Neural progenitor cell (in vitro differentiated cells): ENCODE measurements around the gene ANKMY1. TPM values are rescaled to one million over a fixed set of nuclear protein-coding genes. Genes with fewer than 3 reads are reported as not detected.

Experiments used
- DNase-seq: peaks from one replicate; pipeline ENCODE4 v3.0.0-alpha.2; 2016; ENCODE audit warnings: low spot score
- H2AFZ ChIP-seq: fragments of 200-600 bp; sonication (generic); replicated peaks from 2 replicates; pipeline ENCODE4 v1.6.1; 2016; ENCODE audit warnings: antibody characterized with exemption
- H3F3A ChIP-seq: fragments of 200-600 bp; sonication (generic); 2 replicates; pipeline ENCODE4 v1.6.1; 2016; ENCODE audit warnings: antibody characterized with exemption, low read depth
- H3K27ac ChIP-seq: fragments of 200-600 bp; sonication (generic); 2 replicates; pipeline ENCODE4 v1.5.1; 2016; ENCODE audit warnings: mild to moderate bottlenecking
- H3K27me3 ChIP-seq: fragments of 200-600 bp; sonication (generic); 2 replicates; pipeline ENCODE4 v1.6.1; 2016; ENCODE audit warnings: mild to moderate bottlenecking, moderate library complexity
- H3K36me3 ChIP-seq: fragments of 200-600 bp; sonication (generic); 2 replicates; pipeline ENCODE4 v1.5.1; 2016
- H3K4me1 ChIP-seq: fragments of 200-600 bp; sonication (generic); 2 replicates; pipeline ENCODE4 v1.6.1; 2016; ENCODE audit warnings: mixed run types
- H3K4me2 ChIP-seq: fragments of 200-600 bp; sonication (generic); 2 replicates; pipeline ENCODE4 v1.6.1; 2016
- H3K4me3 ChIP-seq: fragments of 200-600 bp; sonication (generic); 2 replicates; pipeline ENCODE4 v1.5.1; 2016
- H3K79me2 ChIP-seq: fragments of 200-600 bp; sonication (generic); 2 replicates; pipeline ENCODE4 v1.6.1; 2016; ENCODE audit warnings: low read depth
- H3K9ac ChIP-seq: fragments of 200-600 bp; sonication (generic); 2 replicates; pipeline ENCODE4 v1.6.1; 2016
- H3K9me3 ChIP-seq: fragments of 200-600 bp; sonication (generic); 2 replicates; pipeline ENCODE4 v1.5.1; 2016; ENCODE audit warnings: low read depth
- H4K20me1 ChIP-seq: fragments of 200-600 bp; sonication (generic); 2 replicates; pipeline ENCODE4 v1.6.1; 2016; ENCODE audit warnings: low read depth
- H3K27ac Mint-ChIP-seq: 3 replicates; pipeline ENCODE4 v1.8.0; 2021; ENCODE audit warnings: mixed read lengths
- H3K27me3 Mint-ChIP-seq: 2 replicates; pipeline ENCODE4 v1.8.0; 2022; ENCODE audit warnings: low read depth, mild to moderate bottlenecking, inconsistent platforms, moderate library complexity, mixed read lengths; ENCODE audit not compliant: insufficient read depth
- H3K36me3 Mint-ChIP-seq: 3 replicates; pipeline ENCODE4 v1.8.0; 2021; ENCODE audit warnings: mixed read lengths
- H3K4me1 Mint-ChIP-seq: 3 replicates; pipeline ENCODE4 v1.8.0; 2021; ENCODE audit warnings: mixed read lengths
- H3K4me3 Mint-ChIP-seq: 3 replicates; pipeline ENCODE4 v1.8.0; 2021; ENCODE audit warnings: mild to moderate bottlenecking, moderate library complexity, mixed read lengths
- H3K9me3 Mint-ChIP-seq: 3 replicates; pipeline ENCODE4 v1.8.0; 2020; ENCODE audit warnings: mixed read lengths
- CTCF ChIP-seq: fragments of 200-600 bp; sonication (generic); IDR thresholded peaks from 2 replicates; pipeline ENCODE4 v1.5.1; 2017; ENCODE audit warnings: antibody characterized with exemption, mild to moderate bottlenecking
- EZH2 ChIP-seq: fragments of 200-600 bp; sonication (generic); IDR thresholded peaks from 2 replicates; pipeline ENCODE4 v1.6.1; 2017; ENCODE audit warnings: antibody characterized with exemption, mild to moderate bottlenecking, moderate library complexity
- EZH2phosphoT487 ChIP-seq: fragments of 200-600 bp; sonication (generic); IDR thresholded peaks from 2 replicates; pipeline ENCODE4 v1.6.1; 2017; ENCODE audit warnings: antibody characterized with exemption
- total RNA-seq: library from RNA; depleted of rRNA; stranded (reverse); fragments of >200 nt; gene quantifications from 2 replicates; pipeline ENCODE4 v1.2.3, GENCODE V29; 2015; ENCODE audit warnings: low replicate concordance

ANKMY1 gene
- total RNA-seq, 1 donor from 2014 or later, result 4.2 TPM

GRCh38 chr2:240450532-240451107 lies 107.2 kb downstream of the ANKMY1 start:
- Mint-ChIP-seq H3K9me3 (no peaks in the 10 kb centered on the region), H3K27ac (no peak overlapping the region), H3K4me3 (peak overlapping the region; percentile 69), H3K27me3 (peaks cover 7% of the 10 kb centered on the region), H3K4me1 (peaks cover 40% of the 10 kb centered on the region), H3K36me3 (peaks cover 2% of the 10 kb centered on the region)
- Histone ChIP-seq H3K36me3 (no peaks in the 10 kb centered on the region), H3K27ac (no peak overlapping the region), H3F3A (peaks cover 28% of the 10 kb centered on the region), H3K4me1 (peaks cover 44% of the 10 kb centered on the region), H4K20me1 (peaks cover 89% of the 10 kb centered on the region), H3K27me3 (peaks cover 26% of the 10 kb centered on the region), H3K4me3 (no peak overlapping the region), H3K9me3 (no peaks in the 10 kb centered on the region), H2AFZ (no peak overlapping the region), H3K9ac (no peak overlapping the region), H3K79me2 (peaks cover 15% of the 10 kb centered on the region), H3K4me2 (peak overlapping the region; percentile 40)
- no peak for TF ChIP-seq EZH2phosphoT487
- no peak for TF ChIP-seq EZH2
- no peak for TF ChIP-seq CTCF
- no peak for DNase-seq

GRCh38 chr2:240449764-240450531 lies 107.8 kb downstream of the ANKMY1 start:
- Histone ChIP-seq H3K27me3 (peaks cover 20% of the 10 kb centered on the region), H3K9ac (no peak overlapping the region), H4K20me1 (peaks cover 89% of the 10 kb centered on the region), H3K27ac (no peak overlapping the region), H2AFZ (no peak overlapping the region), H3K79me2 (peaks cover 15% of the 10 kb centered on the region), H3K9me3 (no peaks in the 10 kb centered on the region), H3K4me2 (peak overlapping the region; percentile 40), H3K36me3 (no peaks in the 10 kb centered on the region), H3K4me1 (peaks cover 37% of the 10 kb centered on the region), H3F3A (peaks cover 28% of the 10 kb centered on the region), H3K4me3 (no peak overlapping the region)
- Mint-ChIP-seq H3K27me3 (peaks cover 9% of the 10 kb centered on the region), H3K9me3 (no peaks in the 10 kb centered on the region), H3K4me3 (no peak overlapping the region), H3K36me3 (peaks cover 2% of the 10 kb centered on the region), H3K27ac (no peak overlapping the region), H3K4me1 (peaks cover 38% of the 10 kb centered on the region)
- TF ChIP-seq CTCF (no peak), EZH2 (no peak), EZH2phosphoT487 (no peak)
- DNase-seq, result peak; percentile 62

DNA sequence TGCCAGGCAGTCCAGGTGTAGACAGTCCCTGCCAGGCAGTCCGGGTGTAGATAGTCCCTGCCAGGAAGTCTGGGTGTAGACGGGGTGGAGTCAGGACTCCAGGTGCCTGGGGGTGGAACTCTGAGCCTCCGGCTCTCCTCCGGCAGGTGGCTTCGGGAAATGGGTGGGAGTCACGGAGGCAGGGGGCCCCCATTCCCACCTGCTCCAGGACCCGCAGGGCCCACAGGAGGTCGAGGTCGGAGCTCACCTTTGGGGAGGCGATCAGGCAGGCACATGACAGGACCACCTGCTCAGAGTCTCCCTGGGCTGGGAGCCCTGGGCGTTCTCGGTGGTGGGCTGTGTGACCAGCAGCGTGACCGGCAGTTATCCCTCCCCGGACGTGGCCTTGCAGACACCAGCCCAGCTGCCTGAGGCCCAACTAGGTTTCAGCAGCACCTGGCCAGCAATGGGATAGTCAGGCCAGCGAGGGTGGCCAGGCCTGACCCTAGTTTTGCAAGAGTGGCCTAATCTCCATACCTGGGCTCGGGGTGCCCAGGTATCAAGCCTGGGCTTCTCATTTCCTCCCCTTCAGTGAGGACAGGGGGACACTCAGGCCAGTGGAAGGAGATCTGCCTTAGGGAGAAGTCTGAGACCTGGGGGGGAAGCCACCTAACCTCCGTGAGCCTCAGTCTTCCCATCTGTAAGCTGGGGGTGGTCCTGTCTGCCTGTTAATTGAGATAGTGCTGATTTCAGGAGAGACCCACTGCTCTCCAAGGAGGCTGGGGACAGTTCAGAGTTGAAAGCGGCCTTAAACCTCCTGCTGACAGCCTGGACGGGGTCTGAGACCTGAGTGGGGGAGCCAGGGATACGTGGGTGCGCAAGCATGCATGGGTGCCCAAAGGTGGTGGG lies 109.2 kb downstream of the ANKMY1 start:
- H3K4me3 Mint-ChIP-seq, result no peak overlapping the region
- Histone ChIP-seq H3K9me3 (no peaks in the 10 kb centered on the region), H2AFZ (no peak overlapping the region), H3K27ac (no peak overlapping the region), H4K20me1 (peaks cover 89% of the 10 kb centered on the region), H3K4me1 (peaks cover 26% of the 10 kb centered on the region), H3K27me3 (peaks cover 6% of the 10 kb centered on the region), H3K4me2 (no peak overlapping the region), H3K9ac (no peak overlapping the region), H3K79me2 (peaks cover 15% of the 10 kb centered on the region), H3K4me3 (no peak overlapping the region), H3F3A (peaks cover 17% of the 10 kb centered on the region), H3K36me3 (no peaks in the 10 kb centered on the region)
- H3K4me1 Mint-ChIP-seq, result peaks cover 29% of the 10 kb centered on the region
- TF ChIP-seq CTCF, result no peak
- TF ChIP-seq EZH2phosphoT487, result no peak
- no peak for TF ChIP-seq EZH2
- no peaks in the 10 kb centered on the region for H3K9me3 Mint-ChIP-seq
- peaks cover 2% of the 10 kb centered on the region for H3K36me3 Mint-ChIP-seq
- H3K27ac Mint-ChIP-seq, result no peak overlapping the region
- DNase-seq, result no peak
- H3K27me3 Mint-ChIP-seq, result peaks cover 7% of the 10 kb centered on the region
